Lung (tissue), 12 donors: ENCODE results near the gene GRIN2A. TPM values are rescaled to one million over a fixed set of nuclear protein-coding genes. Genes with fewer than 3 reads are reported as not detected.

Source experiments
- ATAC-seq: fragments of 200-7000 bp; cut with Tn5 transposase; one replicate; pipeline ENCODE4 v1.9.1; 2020; ENCODE audit warnings: moderate number of reproducible peaks; ENCODE audit not compliant: insufficient read depth, low FRiP score
- DNase-seq, 3 donors: peaks; one replicate each; pipeline ENCODE4 v3.0.0-alpha.2; 2013 to 2017
- H3K27ac ChIP-seq, 2 donors: one replicate each; pipeline ENCODE4 v1.5.1; 2013; ENCODE audit warnings: mild to moderate bottlenecking in 2 of 2, moderate library complexity in 2 of 2, control low read depth in 1 of 2, inconsistent platforms in 1 of 2, low read depth in 1 of 2, low read length in 1 of 2
- H3K27me3 ChIP-seq, 3 donors: one replicate each; pipeline ENCODE4 v1.5.1; 2013; ENCODE audit warnings: low read length in 2 of 3; ENCODE audit not compliant: control insufficient read depth in 3 of 3, insufficient read depth in 3 of 3
- H3K36me3 ChIP-seq, 4 donors: one replicate each; pipeline ENCODE4 v1.5.1; 2013; ENCODE audit warnings: low read length in 4 of 4, mild to moderate bottlenecking in 1 of 4, moderate library complexity in 1 of 4; ENCODE audit not compliant: control insufficient read depth in 4 of 4, insufficient read depth in 4 of 4
- H3K4me1 ChIP-seq, 5 donors: one replicate each; pipeline ENCODE4 v1.5.1; 2013; ENCODE audit warnings: low read length in 5 of 5, mild to moderate bottlenecking in 2 of 5, moderate library complexity in 1 of 5; ENCODE audit not compliant: control insufficient read depth in 5 of 5, insufficient read depth in 5 of 5
- H3K4me3 ChIP-seq: one replicate; pipeline ENCODE4 v1.5.1; 2013; ENCODE audit warnings: mild to moderate bottlenecking, control low read depth, moderate library complexity
- H3K9ac ChIP-seq, 2 donors: one replicate each; pipeline ENCODE4 v1.5.1; 2013; ENCODE audit warnings: low read length in 2 of 2, control low read depth in 1 of 2; ENCODE audit not compliant: insufficient read depth in 1 of 2
- H3K9me3 ChIP-seq, 4 donors: one replicate each; pipeline ENCODE4 v1.5.1; 2013; ENCODE audit warnings: low read length in 3 of 4, mild to moderate bottlenecking in 1 of 4, moderate library complexity in 1 of 4; ENCODE audit not compliant: control insufficient read depth in 4 of 4, insufficient read depth in 3 of 4
- WGBS, 2 donors: extraction: QIAGEN DNeasy Blood & Tissue Kit; methylation state at CpG; one replicate each; pipeline ENCODE4 v1.1.7; 2013; 5-methylcytosine and 5-hydroxymethylcytosine counted together
- polyA plus RNA-seq, 2 donors: library from polyadenylated mRNA; stranded (reverse); fragments of 200-250 nt; gene quantifications; one replicate each; pipeline ENCODE4 v1.2.1, GENCODE V29; 2013
- total RNA-seq, 2 donors: library from RNA; depleted of rRNA in 1 of 2; stranded (reverse); fragments of >200 nt in 1 of 2; gene quantifications; one replicate each; pipeline ENCODE4 v1.2.1, GENCODE V29; 2014 to 2021
- TF ChIP-seq, protein P1 (sequence below): IDR thresholded peaks from 2 replicates; pipeline ENCODE4 v1.5.1; 2012; ENCODE audit warnings: mild to moderate bottlenecking; ENCODE audit errors: control extremely low read depth, extremely low read depth
- donor health status: control.
- donor health status: control.
- donor health status: Bipolar disorder and iron deficiency.
- donor health status: healthy.
- donor health status: DM: yes; HTN: yes; CAD: no.

Gene GRIN2A
- total and polyA plus RNA-seq, 4 donors = 0.02 to 0.37 (median 0.10) TPM

DNA sequence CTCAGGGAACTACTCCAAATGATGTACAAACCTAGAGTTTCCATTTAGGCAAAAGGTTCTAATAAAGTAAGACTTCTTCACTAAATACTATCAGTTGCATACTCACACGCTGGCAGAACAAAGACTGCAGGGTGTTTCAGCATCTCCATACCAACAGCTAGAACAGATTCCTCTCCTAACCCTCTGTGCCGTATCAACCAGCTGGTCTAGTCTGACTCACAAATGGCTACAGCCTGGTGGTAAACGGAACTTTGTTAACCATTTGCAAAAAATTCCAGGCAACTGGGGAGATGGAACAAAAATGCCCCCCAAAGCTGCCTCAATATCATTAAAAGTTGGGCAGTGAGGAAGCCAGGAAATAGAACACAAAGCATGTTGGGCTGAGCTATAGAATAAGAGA is 217.1 kb downstream of the GRIN2A start:
- no peak overlapping the region for H3K9ac ChIP-seq
- no peak overlapping the region for H3K4me3 ChIP-seq
- H3K36me3 ChIP-seq = no peaks in the 10 kb centered on the region
- H3K9me3 ChIP-seq = no peaks in the 10 kb centered on the region
- 66 to 76% methylated on average over 3 of the region's 3 CpGs for WGBS, 2 donors
- DNase-seq = no peak
- TF ChIP-seq, protein P1, sequence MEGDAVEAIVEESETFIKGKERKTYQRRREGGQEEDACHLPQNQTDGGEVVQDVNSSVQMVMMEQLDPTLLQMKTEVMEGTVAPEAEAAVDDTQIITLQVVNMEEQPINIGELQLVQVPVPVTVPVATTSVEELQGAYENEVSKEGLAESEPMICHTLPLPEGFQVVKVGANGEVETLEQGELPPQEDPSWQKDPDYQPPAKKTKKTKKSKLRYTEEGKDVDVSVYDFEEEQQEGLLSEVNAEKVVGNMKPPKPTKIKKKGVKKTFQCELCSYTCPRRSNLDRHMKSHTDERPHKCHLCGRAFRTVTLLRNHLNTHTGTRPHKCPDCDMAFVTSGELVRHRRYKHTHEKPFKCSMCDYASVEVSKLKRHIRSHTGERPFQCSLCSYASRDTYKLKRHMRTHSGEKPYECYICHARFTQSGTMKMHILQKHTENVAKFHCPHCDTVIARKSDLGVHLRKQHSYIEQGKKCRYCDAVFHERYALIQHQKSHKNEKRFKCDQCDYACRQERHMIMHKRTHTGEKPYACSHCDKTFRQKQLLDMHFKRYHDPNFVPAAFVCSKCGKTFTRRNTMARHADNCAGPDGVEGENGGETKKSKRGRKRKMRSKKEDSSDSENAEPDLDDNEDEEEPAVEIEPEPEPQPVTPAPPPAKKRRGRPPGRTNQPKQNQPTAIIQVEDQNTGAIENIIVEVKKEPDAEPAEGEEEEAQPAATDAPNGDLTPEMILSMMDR = no peak
- H3K4me1 ChIP-seq = no peaks in the 10 kb centered on the region
- no peak overlapping the region for H3K27ac ChIP-seq
- H3K27me3 ChIP-seq = no peaks in the 10 kb centered on the region
- no peak for ATAC-seq

DNA sequence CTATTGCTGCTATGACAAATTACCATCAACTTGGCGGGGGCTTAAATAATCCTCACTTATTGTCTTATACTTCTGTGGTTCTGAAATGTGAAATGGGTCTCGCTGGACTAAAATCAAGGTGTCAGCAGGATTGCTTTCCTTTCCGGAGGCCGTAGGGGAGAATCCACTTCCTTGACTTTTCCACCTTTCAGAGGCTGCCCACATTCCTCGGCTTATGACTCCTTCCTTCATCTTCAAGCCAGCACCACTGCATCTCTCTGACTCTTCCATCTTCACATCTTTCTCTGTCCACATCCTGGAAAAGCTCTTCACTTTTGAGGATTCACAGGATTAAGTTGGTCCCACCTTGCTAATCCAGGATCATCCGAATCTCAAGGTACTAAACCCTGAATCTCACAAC is 217.8 kb downstream of the GRIN2A start:
- Histone ChIP-seq H3K9ac (no peak overlapping the region), H3K27ac (no peak overlapping the region), H3K4me1 (no peaks in the 10 kb centered on the region), H3K4me3 (no peak overlapping the region), H3K36me3 (no peaks in the 10 kb centered on the region), H3K9me3 (no peaks in the 10 kb centered on the region), H3K27me3 (no peaks in the 10 kb centered on the region)
- TF ChIP-seq, protein P1 = no peak
- DNase-seq = no peak
- 87 to 91% methylated on average over 6 of the region's 6 CpGs for WGBS, 2 donors
- no peak for ATAC-seq

DNA sequence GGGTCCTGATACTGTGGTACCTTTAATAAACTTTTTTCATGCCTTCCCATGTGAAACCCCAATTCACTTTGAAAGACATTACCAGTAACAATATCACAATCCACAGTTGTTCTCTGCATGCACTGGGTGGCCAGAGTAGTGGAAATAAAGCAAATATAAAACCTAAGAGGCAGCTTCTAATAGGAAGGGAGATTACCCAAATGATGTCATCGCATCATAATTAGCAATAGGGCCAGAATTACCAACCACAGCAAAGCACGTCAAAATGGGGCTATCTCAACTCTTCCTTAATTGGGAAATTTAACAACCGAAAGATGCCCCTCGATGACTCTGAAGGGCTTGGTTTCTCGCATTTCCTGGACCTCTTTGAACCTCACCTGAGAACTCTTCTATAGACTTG is 224.8 kb downstream of the GRIN2A start:
- no peaks in the 10 kb centered on the region for H3K9me3 ChIP-seq
- 85 to 87% methylated on average over 5 of the region's 5 CpGs for WGBS, 2 donors
- no peak overlapping the region for H3K9ac ChIP-seq
- H3K27me3 ChIP-seq = peaks cover 0 to 2% (median 0%) of the 10 kb centered on the region in 3 donors
- ATAC-seq = no peak
- H3K27ac ChIP-seq = no peak overlapping the region
- H3K4me1 ChIP-seq = no peaks in the 10 kb centered on the region
- no peaks in the 10 kb centered on the region for H3K36me3 ChIP-seq
- no peak for DNase-seq
- H3K4me3 ChIP-seq = no peak overlapping the region
- TF ChIP-seq, protein P1 = no peak

DNA sequence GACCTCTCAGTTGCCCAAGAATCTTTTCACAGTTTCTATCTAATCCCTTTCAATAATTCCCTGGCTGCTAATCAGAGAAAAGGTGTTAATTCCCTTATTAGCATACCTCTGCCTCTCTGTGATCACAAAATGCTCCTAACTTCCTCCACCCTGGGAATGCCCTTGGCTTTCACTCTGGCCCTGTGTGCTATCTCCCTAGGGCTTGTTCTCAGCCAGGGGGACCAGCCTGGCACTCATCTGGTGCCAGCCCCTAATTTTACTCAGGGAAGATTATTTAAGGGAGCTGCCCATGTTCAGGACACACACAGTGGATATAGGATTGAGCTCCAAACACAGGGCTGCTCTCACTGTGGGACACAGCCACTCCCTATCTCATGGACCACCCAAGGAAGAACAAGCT is 225.2 kb downstream of the GRIN2A start:
- TF ChIP-seq, protein P1 = no peak
- ATAC-seq = no peak

More for the DNA sequence above, 225.2 kb downstream of the GRIN2A start:
- H3K4me1 ChIP-seq = no peaks in the 10 kb centered on the region
- H3K9me3 ChIP-seq = no peaks in the 10 kb centered on the region
- no peaks in the 10 kb centered on the region for H3K36me3 ChIP-seq
- no peak for DNase-seq
- peaks cover 0 to 2% (median 0%) of the 10 kb centered on the region in 3 donors for H3K27me3 ChIP-seq
- no peak overlapping the region for H3K9ac ChIP-seq
- no peak overlapping the region for H3K4me3 ChIP-seq
- no peak overlapping the region for H3K27ac ChIP-seq
